GF-D8 (cell line): ENCODE results near the gene WSCD1.

Experiments
- DNase-seq: peaks from one replicate; lab custom pipeline; 2025; lab: John Stamatoyannopoulos, UW

Gene WSCD1

DNA sequence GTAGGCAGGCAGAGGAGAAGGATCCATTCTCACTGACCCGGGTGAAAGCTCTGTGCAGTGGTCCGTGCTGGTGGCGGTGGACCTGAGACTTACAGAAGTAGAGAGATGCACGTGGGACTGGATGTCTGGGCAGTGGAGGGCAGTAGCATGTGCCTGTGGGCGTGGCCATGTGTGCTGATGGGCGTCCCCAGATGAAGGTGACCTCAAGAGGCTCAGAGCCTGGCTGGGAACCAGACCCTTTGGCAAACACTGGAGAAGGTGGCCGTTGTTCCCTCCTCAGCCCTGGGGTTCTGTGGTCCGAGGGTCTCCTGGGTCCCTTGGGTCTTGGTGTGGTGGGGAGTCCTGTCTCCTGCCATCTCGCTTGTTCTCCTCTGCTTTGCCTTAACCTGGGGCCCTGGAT, 15.6 kb downstream of the WSCD1 start:
- DNase-seq = no peak

DNA sequence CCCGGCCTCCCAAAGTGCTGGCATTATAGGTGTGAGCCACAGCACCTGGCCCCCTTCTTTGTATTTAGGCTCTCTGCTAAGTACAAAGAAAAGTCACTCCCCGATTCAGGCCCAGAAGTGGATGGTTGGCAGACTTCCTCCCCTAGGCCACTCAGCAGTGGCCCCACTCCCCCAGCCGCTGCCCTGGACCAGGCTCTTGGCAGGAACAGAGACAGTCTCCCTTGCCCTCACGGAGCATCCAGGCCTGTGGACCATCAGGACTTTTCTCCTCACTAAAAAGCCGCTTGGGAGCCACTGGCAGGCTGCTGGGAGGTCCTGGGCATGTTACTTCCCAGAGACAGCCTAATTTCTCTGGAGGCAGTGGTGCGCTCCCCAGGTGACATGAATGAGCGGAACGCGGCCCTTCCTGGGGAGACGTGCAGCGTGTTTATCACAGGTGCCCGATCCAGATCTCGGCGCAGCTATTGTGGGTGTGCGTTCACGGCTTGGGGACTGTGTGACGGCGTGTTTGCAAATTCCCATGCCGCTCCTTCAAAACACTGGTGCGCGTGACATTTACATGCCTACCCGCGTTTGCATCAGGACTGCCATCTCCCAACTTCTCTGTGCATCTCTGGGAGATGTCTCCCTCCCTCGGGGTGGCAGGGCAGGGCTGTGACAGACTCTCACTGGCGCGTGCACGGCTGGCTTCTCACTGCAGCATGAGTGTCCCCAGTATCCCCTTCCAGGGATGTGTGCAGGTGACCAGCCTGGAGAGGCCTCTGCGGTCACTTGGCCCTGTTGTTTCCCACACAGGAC, 16.6 kb downstream of the WSCD1 start:
- DNase-seq = no peak

- DNase-seq = no peak
Measured at GRCh38 chr17:6088141-6088540, 18.0 kb downstream of the WSCD1 start.

- DNase-seq = no peak
Measured at GRCh38 chr17:6090253-6090652, 20.1 kb downstream of the WSCD1 start.

DNA sequence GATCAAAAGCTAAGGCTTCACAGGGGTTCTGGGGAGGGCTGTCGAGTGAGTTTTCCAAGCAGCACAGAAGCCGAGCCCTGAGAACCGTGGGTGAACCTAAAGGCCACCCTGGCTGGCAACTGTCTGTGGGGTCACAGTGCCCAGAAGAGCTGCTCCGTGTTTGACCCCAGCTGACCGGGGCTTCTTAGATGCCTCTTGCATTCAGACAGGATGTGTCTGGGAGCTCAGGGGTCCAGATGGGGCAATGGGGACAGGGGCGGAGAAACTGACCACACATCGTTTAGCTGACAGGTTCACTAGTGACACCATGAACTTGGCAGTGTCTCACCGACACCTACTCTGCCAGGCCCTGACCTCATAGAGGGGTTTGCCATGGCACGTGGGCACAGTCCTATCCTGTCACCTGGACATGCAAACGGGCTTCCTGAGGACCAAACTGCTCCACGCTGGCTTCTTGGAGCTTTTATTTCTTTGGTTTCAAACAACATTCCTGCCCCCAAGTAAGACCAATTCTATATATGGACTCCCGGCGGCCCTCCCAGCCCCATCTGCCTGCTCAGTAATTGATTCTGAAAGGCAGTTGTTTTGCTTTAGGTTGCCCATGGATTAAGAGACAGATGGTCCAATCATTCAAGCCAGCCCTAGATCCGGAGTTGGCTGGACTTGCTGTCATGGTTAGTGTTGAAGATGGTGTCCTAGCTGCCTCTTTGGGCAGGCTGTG, 22.2 kb downstream of the WSCD1 start:
- no peak for DNase-seq

DNA sequence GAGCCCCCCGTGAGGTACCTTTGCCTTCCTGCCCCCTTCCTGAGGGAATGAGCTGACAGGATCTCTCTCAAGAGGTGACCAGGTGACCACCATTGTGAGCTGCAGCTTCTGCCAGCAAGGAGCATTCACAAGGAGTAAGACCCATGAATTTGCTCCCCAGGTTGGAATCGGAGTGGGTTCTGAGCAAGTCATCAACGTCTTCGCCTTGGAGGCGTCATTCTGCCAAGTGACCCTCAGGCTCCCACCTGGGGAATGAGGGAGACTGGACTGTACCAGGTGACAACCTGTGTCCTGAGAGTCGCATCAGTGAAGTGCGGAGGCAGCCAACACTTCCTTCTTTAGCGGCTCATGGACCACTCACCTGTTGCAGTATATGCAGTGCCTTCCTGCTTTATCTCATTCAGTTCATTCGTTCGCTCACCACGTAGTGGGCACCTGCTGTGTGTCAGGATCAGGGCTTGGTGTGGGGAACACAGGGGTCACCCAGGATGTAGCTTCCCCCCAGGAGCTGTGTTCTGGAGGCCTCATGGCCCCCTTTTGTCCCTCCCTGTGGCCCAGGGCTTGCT, 22.8 kb downstream of the WSCD1 start:
- DNase-seq = no peak

DNA sequence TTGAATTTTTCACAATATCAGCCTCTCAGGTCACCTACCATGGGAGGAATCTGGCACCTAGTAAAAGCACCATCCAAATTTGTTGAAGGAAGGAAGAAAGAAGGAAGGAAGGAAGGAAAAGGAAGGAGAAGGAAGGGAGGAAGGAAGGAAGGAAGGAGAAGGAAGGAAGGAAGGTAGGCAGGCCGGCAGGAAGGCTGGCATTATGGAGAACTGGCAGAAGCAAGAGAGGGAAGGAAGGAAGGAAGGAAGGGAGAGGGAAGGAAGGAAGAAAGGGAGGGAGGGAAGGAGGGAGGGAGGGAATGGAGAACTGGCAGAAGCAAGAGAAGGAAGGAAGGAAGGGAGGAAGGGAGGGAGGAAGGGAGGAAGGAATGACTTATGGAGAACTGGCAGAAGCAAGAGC, 24.3 kb downstream of the WSCD1 start:
- no peak for DNase-seq

DNA sequence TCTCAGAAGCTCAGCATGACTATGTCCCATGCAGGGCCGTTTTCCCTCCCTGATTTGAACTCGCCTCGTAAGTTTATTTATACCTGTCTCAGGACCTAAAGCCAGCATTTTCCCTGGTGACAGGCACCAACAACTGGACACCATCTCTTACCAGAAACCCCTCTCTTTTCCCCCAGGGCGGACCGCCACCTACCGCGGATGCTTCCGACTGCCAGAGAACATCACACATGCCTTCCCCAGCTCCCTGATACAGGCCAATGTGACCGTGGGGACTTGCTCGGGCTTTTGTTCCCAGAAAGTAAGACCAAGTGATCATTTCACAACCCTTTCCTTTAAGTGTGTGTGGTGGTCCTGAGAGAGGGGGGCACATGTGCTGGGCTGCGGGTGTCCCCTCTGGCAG, 24.7 kb downstream of the WSCD1 start:
- no peak for DNase-seq

DNA sequence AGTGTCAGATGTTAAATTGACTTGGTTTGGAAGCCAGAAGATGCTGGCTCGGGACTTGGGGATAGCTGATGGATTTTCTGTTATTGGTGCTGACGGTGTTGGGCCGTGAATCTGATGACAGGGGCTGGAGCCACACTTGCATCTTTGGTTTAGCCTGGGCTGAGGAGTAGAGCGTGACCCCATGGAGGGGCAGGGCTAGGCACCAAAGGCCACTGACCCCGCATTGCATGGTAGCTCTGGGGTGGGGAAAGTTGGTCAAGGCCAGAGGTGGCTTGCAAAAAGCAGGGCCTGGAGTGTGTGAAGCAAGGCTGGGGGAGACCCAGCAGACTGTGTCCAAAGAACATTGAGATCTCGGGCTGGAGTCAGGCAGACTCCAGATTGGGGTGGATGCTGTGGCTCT, 25.3 kb downstream of the WSCD1 start:
- no peak for DNase-seq

DNA sequence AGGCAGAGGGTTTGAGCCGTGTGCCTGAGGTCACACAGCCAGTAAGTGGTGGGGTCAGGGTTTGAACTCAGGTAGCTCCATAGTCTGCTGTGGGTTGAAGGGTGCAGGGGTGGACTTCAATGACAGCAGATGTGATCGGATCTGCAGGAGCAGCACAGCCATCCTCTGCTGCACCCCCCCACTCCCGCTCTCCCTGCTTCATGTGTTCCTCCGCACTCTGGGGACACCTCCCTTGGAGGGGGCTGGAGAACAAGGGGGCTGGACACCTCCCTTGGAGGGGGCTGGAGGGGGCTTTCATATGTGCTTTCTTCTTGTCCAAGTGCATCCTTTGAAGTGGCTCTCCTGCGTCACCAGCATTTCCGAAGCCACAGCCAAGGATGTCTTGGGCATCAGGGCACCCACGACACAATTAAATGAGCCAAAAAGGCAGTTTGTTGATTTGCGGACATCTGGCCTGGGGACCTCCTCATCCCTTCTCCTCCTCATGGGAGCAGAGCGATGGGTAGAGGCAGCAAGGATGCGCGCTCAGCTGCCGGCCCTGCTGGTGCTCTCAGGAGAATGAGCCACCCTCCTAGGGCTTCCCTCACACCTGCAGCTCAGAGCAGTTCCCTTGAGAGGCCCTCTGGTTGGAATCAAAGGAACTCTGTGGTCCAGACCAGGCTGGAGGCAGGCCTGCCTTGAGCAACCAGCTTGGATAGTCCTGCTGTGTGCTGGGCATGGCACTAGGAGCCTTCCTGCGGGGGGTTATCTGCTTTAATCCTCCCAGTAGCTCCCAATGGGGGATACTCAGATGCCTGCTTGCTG, 26.2 kb downstream of the WSCD1 start:
- no peak for DNase-seq

GRCh38 chr17:6097005-6097279, 26.8 kb downstream of the WSCD1 start:
- no peak for DNase-seq

GRCh38 chr17:6098050-6098822, 28.1 kb downstream of the WSCD1 start:
- DNase-seq = no peak

- DNase-seq = no peak
Measured at GRCh38 chr17:6098823-6099180, 28.6 kb downstream of the WSCD1 start.

DNA sequence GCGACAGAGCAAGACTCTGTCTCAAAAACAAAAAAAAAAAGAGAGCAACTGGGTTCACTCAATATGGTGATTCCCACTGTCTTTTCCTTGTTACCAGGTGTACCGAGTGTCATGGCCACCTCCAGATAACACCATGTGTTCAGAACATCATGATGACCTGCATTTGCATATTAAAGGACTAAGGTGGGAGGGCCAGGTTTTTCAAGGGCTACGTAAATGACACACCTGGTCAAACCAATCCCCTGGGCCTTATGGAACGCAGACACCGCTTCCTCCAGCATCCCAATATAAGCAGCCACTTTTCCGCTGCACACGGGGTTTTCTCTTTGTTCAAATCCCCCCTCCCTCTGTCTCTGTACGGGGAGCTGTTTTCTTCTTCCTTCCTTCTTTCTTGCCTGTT, 29.3 kb downstream of the WSCD1 start:
- no peak for DNase-seq

DNA sequence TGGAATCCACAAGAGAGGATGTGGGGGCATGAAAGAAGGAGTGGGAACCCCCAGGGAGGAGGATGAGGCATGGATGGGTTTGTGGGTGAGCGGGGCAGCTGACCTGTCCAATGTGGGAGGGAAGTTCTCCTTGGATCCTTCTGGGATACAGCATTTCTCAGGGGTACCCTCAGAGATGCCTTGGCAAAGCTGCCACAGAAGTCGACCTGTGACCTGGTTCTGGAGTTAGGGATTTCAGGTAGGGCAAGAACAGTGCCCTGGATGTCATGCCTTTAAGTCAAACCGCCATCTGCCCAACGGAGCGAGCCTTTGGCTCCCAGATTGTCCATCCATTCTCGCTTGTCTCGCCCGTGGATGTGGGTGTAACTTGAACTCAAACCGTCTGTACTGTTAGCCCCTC, 30.0 kb downstream of the WSCD1 start:
- no peak for DNase-seq

DNA sequence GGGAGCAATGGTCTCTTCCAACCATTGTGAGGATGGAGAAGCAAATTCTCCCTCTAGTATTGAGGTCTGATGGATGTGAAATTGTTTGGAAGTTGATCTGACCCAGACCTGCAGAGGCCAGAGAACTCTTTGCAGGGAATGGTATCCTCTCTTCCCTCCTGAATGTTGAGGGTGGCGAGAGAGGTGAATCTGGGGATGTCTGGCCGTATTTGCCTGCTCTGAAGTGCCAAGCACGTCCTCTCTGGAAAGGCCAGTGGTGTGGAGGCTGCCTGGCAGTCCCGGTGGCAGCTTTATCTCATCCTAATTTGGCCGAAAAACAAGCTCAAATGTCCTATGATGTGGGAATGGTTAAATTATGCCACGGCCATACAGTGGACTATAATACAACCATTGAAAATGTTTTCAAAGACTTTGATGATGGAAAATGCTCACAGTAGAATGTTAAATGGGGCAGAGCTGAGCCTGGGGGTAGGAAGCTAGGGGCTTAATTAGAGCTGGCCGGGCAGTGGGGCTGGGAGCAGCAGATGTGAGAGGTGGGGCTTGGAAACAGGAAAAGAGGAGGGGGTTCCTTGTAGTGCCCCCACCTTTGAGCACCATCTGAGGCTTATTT, 30.8 kb downstream of the WSCD1 start:
- no peak for DNase-seq

DNA sequence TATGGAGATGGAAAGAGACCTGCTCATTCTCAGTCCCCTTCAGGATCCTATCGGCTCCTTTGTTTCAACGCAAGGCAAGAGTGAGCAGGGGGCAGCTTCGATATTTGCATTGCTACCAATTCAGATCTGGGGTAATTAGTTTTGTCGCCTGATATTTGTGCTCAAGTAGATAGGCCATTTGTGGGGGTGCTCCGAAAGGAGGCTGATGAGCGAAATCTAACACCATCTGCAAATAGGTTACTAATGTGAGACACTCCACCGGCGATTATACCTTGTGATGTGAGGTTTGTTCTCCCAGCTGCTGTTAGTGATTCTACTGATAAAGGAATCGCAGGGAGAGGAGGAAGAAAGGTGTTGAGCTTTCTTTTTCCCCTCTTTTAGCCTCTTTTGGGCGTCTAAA, 31.5 kb downstream of the WSCD1 start:
- no peak for DNase-seq

- DNase-seq = no peak
Measured at GRCh38 chr17:6102615-6103014, 32.4 kb downstream of the WSCD1 start.

- no peak for DNase-seq
Measured at GRCh38 chr17:6104956-6105648, 34.9 kb downstream of the WSCD1 start.

- no peak for DNase-seq
Measured at GRCh38 chr17:6105649-6106007, 35.4 kb downstream of the WSCD1 start.

DNA sequence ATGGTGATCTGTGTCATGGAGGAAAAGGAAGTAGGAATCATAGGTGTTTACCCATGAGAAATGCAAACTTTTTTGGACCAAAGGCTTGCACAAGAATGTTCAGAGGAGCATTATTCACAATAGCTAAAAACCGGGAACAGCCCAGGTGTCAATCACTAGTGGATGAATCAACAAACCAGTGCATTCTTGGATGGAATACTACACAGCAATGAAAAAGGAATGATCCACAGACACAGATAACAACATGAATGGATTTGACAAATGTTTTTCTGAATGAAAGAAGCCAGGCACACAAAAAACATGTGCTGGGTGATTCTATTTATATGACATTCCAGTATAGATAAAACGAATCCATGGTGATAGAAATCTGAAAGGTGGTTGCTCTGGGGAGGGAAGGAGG, 36.0 kb downstream of the WSCD1 start:
- DNase-seq = no peak
